Right cardiac atrium (tissue), 5 donors: ENCODE measurements around the gene KLHL4. TPM values are rescaled to one million over a fixed set of nuclear protein-coding genes. Genes with fewer than 3 reads are reported as not detected.
"Not testable (repeated sequence)": the region's sequence is repeated elsewhere in the genome, so short reads cannot be mapped to it uniquely, and the experiment has no call there.

Experiments used
- ATAC-seq, 2 donors: fragments of 200-7000 bp; cut with Tn5 transposase; one replicate each; pipeline versions ENCODE4 v1.8.0 to v1.9.1; 2020; ENCODE audit warnings: moderate library complexity in 2 of 2, mild to moderate bottlenecking in 1 of 2
- DNase-seq, 3 donors: peaks; one replicate each; pipeline ENCODE4 v3.0.0-alpha.2; 2020
- H3K27ac ChIP-seq: one replicate; pipeline ENCODE4 v1.5.1; 2013; ENCODE audit warnings: mild to moderate bottlenecking, low read length, control low read depth, moderate library complexity
- H3K27me3 ChIP-seq: one replicate; pipeline ENCODE4 v1.6.1; 2013; ENCODE audit not compliant: control insufficient read depth, insufficient read depth
- H3K4me1 ChIP-seq: one replicate; pipeline ENCODE4 v1.6.1; 2013; ENCODE audit warnings: low read length; ENCODE audit not compliant: control insufficient read depth, insufficient read depth
- H3K4me3 ChIP-seq: one replicate; pipeline ENCODE4 v1.5.1; 2013; ENCODE audit warnings: low read length, control low read depth
- H3K9me3 ChIP-seq: one replicate; pipeline ENCODE4 v1.6.1; 2013; ENCODE audit warnings: low read length; ENCODE audit not compliant: control insufficient read depth
- WGBS: extraction: QIAGEN DNeasy Blood & Tissue Kit; methylation state at CpG from one replicate; pipeline ENCODE4 v1.1.7; 2013; 5-methylcytosine and 5-hydroxymethylcytosine counted together
- intact Hi-C, 4 donors: fragments of 100-400 bp; cut with DNase I; formaldehyde crosslinking; loops; one replicate each; pipeline versions ENCODE4 v1.11.0 to v1.14.0; 2022 to 2023
- polyA plus RNA-seq: library from polyadenylated mRNA; stranded (reverse); fragments of 200-250 nt; gene quantifications from one replicate; pipeline ENCODE4 v1.2.3, GENCODE V29; 2013
- total RNA-seq, 4 donors: library from RNA; stranded (reverse); fragmentation: NEBNext Ultra II Directional; extraction: Animal tissue kit (Norgen Biotek cat#: 25700); gene quantifications; one replicate each; pipeline ENCODE4 v1.2.1, GENCODE V29; 2021
- donor health status: healthy with polysubstance abuse.
- donor health status: DM: no; HTN: yes; CAD: no.
- donor health status: DM: no; HTN: no; CAD: no.
- donor health status: DM: no; HTN: yes; CAD: no; lungs with severe emphysema.
- donor health status: DM: yes; HTN: yes; CAD: no.

Gene KLHL4
- total and polyA plus RNA-seq, 5 donors: 0.25 to 2.5 (median 2.1) TPM

GRCh38 chrX:87661761-87662160 is 144.2 kb downstream of the KLHL4 start:
- H3K4me1 ChIP-seq: no peaks in the 10 kb centered on the region
- ATAC-seq (no peak), DNase-seq (no peak)
- no peaks in the 10 kb centered on the region for H3K9me3 ChIP-seq
- intact Hi-C loops: no loop called here
- no peak overlapping the region for H3K4me3 ChIP-seq
- H3K27ac ChIP-seq: no peak overlapping the region
- H3K27me3 ChIP-seq: no peaks in the 10 kb centered on the region
- 80% methylated on average over 6 of the region's 6 CpGs for WGBS

GRCh38 chrX:87663421-87663820 is 145.8 kb downstream of the KLHL4 start:
- Histone ChIP-seq H3K27ac (no peak overlapping the region), H3K4me3 (no peak overlapping the region), H3K27me3 (no peaks in the 10 kb centered on the region), H3K4me1 (no peaks in the 10 kb centered on the region), H3K9me3 (no peaks in the 10 kb centered on the region)
- DNase-seq (no peak), ATAC-seq (no peak)
- intact Hi-C loops: no loop called here

GRCh38 chrX:87664381-87664780 is 146.8 kb downstream of the KLHL4 start:
- no peaks in the 10 kb centered on the region for H3K4me1 ChIP-seq
- 1% methylated on average over 2 of the region's 2 CpGs for WGBS
- intact Hi-C loops: loop anchor here in 1 of 4 donors (2.0 kb wide), 1 partner anchor 326 kb away; no protein-coding TSS in a partner anchor
- no peak overlapping the region for H3K4me3 ChIP-seq
- H3K9me3 ChIP-seq: no peaks in the 10 kb centered on the region
- no peak for ATAC-seq
- DNase-seq: no peak
- H3K27ac ChIP-seq: no peak overlapping the region
- H3K27me3 ChIP-seq: no peaks in the 10 kb centered on the region

GRCh38 chrX:87679849-87680248 is 162.2 kb downstream of the KLHL4 start:
- Histone ChIP-seq H3K27ac (no peak overlapping the region), H3K27me3 (no peaks in the 10 kb centered on the region), H3K4me1 (no peaks in the 10 kb centered on the region), H3K4me3 (no peak overlapping the region), H3K9me3 (no peaks in the 10 kb centered on the region)
- 74% methylated on average over 1 of the region's 1 CpG for WGBS
- intact Hi-C loops: no loop called here
- DNase-seq (no peak), ATAC-seq (no peak)

GRCh38 chrX:87687703-87688102 is 170.1 kb downstream of the KLHL4 start:
- Histone ChIP-seq H3K27ac (no peak overlapping the region), H3K9me3 (no peaks in the 10 kb centered on the region), H3K4me3 (no peak overlapping the region), H3K4me1 (no peaks in the 10 kb centered on the region), H3K27me3 (no peaks in the 10 kb centered on the region)
- DNase-seq (no peak), ATAC-seq (no peak)
- 94% methylated on average over 1 of the region's 1 CpG for WGBS
- intact Hi-C loops: no loop called here

GRCh38 chrX:87688113-87688748 is 170.6 kb downstream of the KLHL4 start:
- H3K4me3 ChIP-seq, H3K27ac ChIP-seq, H3K4me1 ChIP-seq, H3K27me3 ChIP-seq, ATAC-seq, DNase-seq, H3K9me3 ChIP-seq, intact Hi-C loops: not testable (repeated sequence)
- WGBS: 86% methylated on average over 5 of the region's 5 CpGs

GRCh38 chrX:87689218-87689617 is 171.6 kb downstream of the KLHL4 start:
- H3K9me3 ChIP-seq, ATAC-seq, DNase-seq, H3K4me1 ChIP-seq, H3K27ac ChIP-seq, intact Hi-C loops, H3K4me3 ChIP-seq, H3K27me3 ChIP-seq: not testable (repeated sequence)
- WGBS: 90% methylated on average over 7 of the region's 7 CpGs

- WGBS: 96% methylated on average over 1 of the region's 1 CpG
- no peaks in the 10 kb centered on the region for H3K4me1 ChIP-seq
- H3K4me3 ChIP-seq: no peak overlapping the region
- DNase-seq (no peak), ATAC-seq (no peak)
- H3K27ac ChIP-seq: no peak overlapping the region
- intact Hi-C loops: no loop called here
- no peaks in the 10 kb centered on the region for H3K9me3 ChIP-seq
- no peaks in the 10 kb centered on the region for H3K27me3 ChIP-seq
Observed at GRCh38 chrX:87693204-87693603, 175.6 kb downstream of the KLHL4 start.

GRCh38 chrX:87697409-87697808 is 179.8 kb downstream of the KLHL4 start:
- WGBS: 60% methylated on average over 1 of the region's 1 CpG
- ATAC-seq: no peak
- DNase-seq: no peak
- intact Hi-C loops: no loop called here
- H3K9me3 ChIP-seq: no peaks in the 10 kb centered on the region
- no peak overlapping the region for H3K4me3 ChIP-seq
- no peak overlapping the region for H3K27ac ChIP-seq
- no peaks in the 10 kb centered on the region for H3K4me1 ChIP-seq
- no peaks in the 10 kb centered on the region for H3K27me3 ChIP-seq

GRCh38 chrX:87702795-87703194 is 185.2 kb downstream of the KLHL4 start:
- Histone ChIP-seq H3K4me1 (no peaks in the 10 kb centered on the region), H3K27me3 (no peaks in the 10 kb centered on the region), H3K27ac (no peak overlapping the region), H3K4me3 (no peak overlapping the region), H3K9me3 (no peaks in the 10 kb centered on the region)
- DNase-seq (no peak), ATAC-seq (no peak)
- 80% methylated on average over 3 of the region's 3 CpGs for WGBS
- intact Hi-C loops: no loop called here

- intact Hi-C loops, H3K4me1 ChIP-seq, DNase-seq, H3K4me3 ChIP-seq, ATAC-seq, H3K9me3 ChIP-seq, H3K27ac ChIP-seq, H3K27me3 ChIP-seq: not testable (repeated sequence)
- WGBS: 92% methylated on average over 3 of the region's 5 CpGs
Observed at GRCh38 chrX:87703469-87703868, 185.9 kb downstream of the KLHL4 start.

- WGBS: 98% methylated on average over 2 of the region's 2 CpGs
- H3K4me3 ChIP-seq: no peak overlapping the region
- no peak overlapping the region for H3K27ac ChIP-seq
- DNase-seq: no peak
- H3K27me3 ChIP-seq: no peaks in the 10 kb centered on the region
- no peaks in the 10 kb centered on the region for H3K4me1 ChIP-seq
- H3K9me3 ChIP-seq: no peaks in the 10 kb centered on the region
- ATAC-seq: no peak
- intact Hi-C loops: no loop called here
Observed at GRCh38 chrX:87706134-87706533, 188.5 kb downstream of the KLHL4 start.
